ENCODE measurements around the gene SFXN4. TPM values are rescaled to one million over a fixed set of nuclear protein-coding genes. Genes with fewer than 3 reads are reported as not detected.

SFXN4 gene
- total and polyA plus RNA-seq, 4 donors = 10.6 to 40.4 (median 22.0) TPM

- ATAC-seq (ENCODE audit: insufficient read depth, low FRiP score) (no peak), DNase-seq (no peak)
- Histone ChIP-seq H3K9me3 (ENCODE audit: control insufficient read depth in 4 of 4, insufficient read depth in 3 of 4, low read length in 3 of 4) (no peaks in the 10 kb centered on the region), H3K4me3 (no peak overlapping the region), H3K27ac (ENCODE audit: low read depth in 1 of 2, low read length in 1 of 2) (no peak overlapping the region), H3K4me1 (ENCODE audit: control insufficient read depth in 5 of 5, insufficient read depth in 5 of 5, low read length in 5 of 5) (peaks cover 0 to 3% (median 0%) of the 10 kb centered on the region in 5 donors), H3K36me3 (ENCODE audit: control insufficient read depth in 4 of 4, insufficient read depth in 4 of 4, low read length in 4 of 4) (no peaks in the 10 kb centered on the region), H3K9ac (ENCODE audit: insufficient read depth in 1 of 2, low read length in 2 of 2) (no peak overlapping the region), H3K27me3 (ENCODE audit: control insufficient read depth in 3 of 3, insufficient read depth in 3 of 3, low read length in 2 of 3) (peaks cover 0 to 4% (median 3%) of the 10 kb centered on the region in 3 donors)
- 31 to 40% methylated on average over 4 of the region's 4 CpGs for WGBS, 2 donors
- no peak for TF ChIP-seq CTCF (IDR thresholded peaks at IDR 0.05; ENCODE audit: control extremely low read depth, extremely low read depth)
Measured at GRCh38 chr10:119197921-119198320, 32.4 kb upstream of the SFXN4 start.

- Histone ChIP-seq H3K27me3 (ENCODE audit: control insufficient read depth in 3 of 3, insufficient read depth in 3 of 3, low read length in 2 of 3) (no peaks in the 10 kb centered on the region), H3K36me3 (ENCODE audit: control insufficient read depth in 4 of 4, insufficient read depth in 4 of 4, low read length in 4 of 4) (no peaks in the 10 kb centered on the region), H3K9ac (ENCODE audit: insufficient read depth in 1 of 2, low read length in 2 of 2) (no peak overlapping the region), H3K4me1 (ENCODE audit: control insufficient read depth in 5 of 5, insufficient read depth in 5 of 5, low read length in 5 of 5) (peaks cover 0 to 2% (median 0%) of the 10 kb centered on the region in 5 donors), H3K27ac (ENCODE audit: low read depth in 1 of 2, low read length in 1 of 2) (no peak overlapping the region), H3K9me3 (ENCODE audit: control insufficient read depth in 4 of 4, insufficient read depth in 3 of 4, low read length in 3 of 4) (no peaks in the 10 kb centered on the region), H3K4me3 (no peak overlapping the region)
- ATAC-seq (ENCODE audit: insufficient read depth, low FRiP score) (no peak), DNase-seq (no peak)
- no peak for TF ChIP-seq CTCF (IDR thresholded peaks at IDR 0.05; ENCODE audit: control extremely low read depth, extremely low read depth)
- 82 to 89% methylated on average over 4 of the region's 4 CpGs for WGBS, 2 donors
Measured at GRCh38 chr10:119191881-119192280, 26.4 kb upstream of the SFXN4 start.

- TF ChIP-seq CTCF (IDR thresholded peaks at IDR 0.05; ENCODE audit: control extremely low read depth, extremely low read depth) = no peak
- ATAC-seq (ENCODE audit: insufficient read depth, low FRiP score) (no peak), DNase-seq (peak in 2 of 3 donors; percentile 65 to 69)
- WGBS, 2 donors = 30 to 54% methylated on average over 5 of the region's 5 CpGs
- Histone ChIP-seq H3K4me1 (ENCODE audit: control insufficient read depth in 5 of 5, insufficient read depth in 5 of 5, low read length in 5 of 5) (peaks cover 0 to 2% (median 0%) of the 10 kb centered on the region in 5 donors), H3K9ac (ENCODE audit: insufficient read depth in 1 of 2, low read length in 2 of 2) (no peak overlapping the region), H3K36me3 (ENCODE audit: control insufficient read depth in 4 of 4, insufficient read depth in 4 of 4, low read length in 4 of 4) (no peaks in the 10 kb centered on the region), H3K27ac (ENCODE audit: low read depth in 1 of 2, low read length in 1 of 2) (no peak overlapping the region), H3K27me3 (ENCODE audit: control insufficient read depth in 3 of 3, insufficient read depth in 3 of 3, low read length in 2 of 3) (no peaks in the 10 kb centered on the region), H3K9me3 (ENCODE audit: control insufficient read depth in 4 of 4, insufficient read depth in 3 of 4, low read length in 3 of 4) (no peaks in the 10 kb centered on the region), H3K4me3 (no peak overlapping the region)
Measured at GRCh38 chr10:119190954-119191785, 25.7 kb upstream of the SFXN4 start.

Data from lung (tissue), 12 donors.